HuH-7.5 (cell line): ENCODE data around the gene DDX1.
"Not testable (repeated sequence)": the region's sequence is repeated elsewhere in the genome, so short reads cannot be mapped to it uniquely, and the experiment has no call there.

Experiments
- DNase-seq: peaks from one replicate; pipeline ENCODE4 v3.0.0; 2011; ENCODE audit warnings: low spot score

DDX1 gene

GRCh38 chr2:15616850-15617777 lies 25.4 kb downstream of the DDX1 start:
- no peak for DNase-seq

- DNase-seq, result no peak
Measured at GRCh38 chr2:15617778-15618448, 26.2 kb downstream of the DDX1 start.

GRCh38 chr2:15618449-15618855 lies 26.8 kb downstream of the DDX1 start:
- no peak for DNase-seq

- no peak for DNase-seq
Measured at GRCh38 chr2:15619076-15619475, 27.4 kb downstream of the DDX1 start.

GRCh38 chr2:15619510-15619909 lies 27.8 kb downstream of the DDX1 start:
- DNase-seq, result no peak

- DNase-seq, result no peak
Measured at GRCh38 chr2:15619938-15620337, 28.3 kb downstream of the DDX1 start.

- no peak for DNase-seq
Measured at GRCh38 chr2:15620340-15620739, 28.7 kb downstream of the DDX1 start.

- DNase-seq, result no peak
Measured at GRCh38 chr2:15620857-15621471, 29.3 kb downstream of the DDX1 start.

- not testable (repeated sequence) for DNase-seq
Measured at GRCh38 chr2:15621472-15621870, 29.8 kb downstream of the DDX1 start.

GRCh38 chr2:15622214-15622613 lies 30.5 kb downstream of the DDX1 start:
- no peak for DNase-seq

- DNase-seq, result no peak
Measured at GRCh38 chr2:15622614-15623480, 31.2 kb downstream of the DDX1 start.

- DNase-seq, result no peak
Measured at GRCh38 chr2:15623481-15623796, 31.8 kb downstream of the DDX1 start.

- no peak for DNase-seq
Measured at GRCh38 chr2:15623898-15624541, 32.4 kb downstream of the DDX1 start.

GRCh38 chr2:15624903-15625302 lies 33.2 kb downstream of the DDX1 start:
- no peak for DNase-seq

- DNase-seq, result no peak
Measured at GRCh38 chr2:15625344-15626036, 33.8 kb downstream of the DDX1 start.

- no peak for DNase-seq
Measured at GRCh38 chr2:15626126-15626525, 34.5 kb downstream of the DDX1 start.

GRCh38 chr2:15626967-15627366 lies 35.3 kb downstream of the DDX1 start:
- no peak for DNase-seq

- no peak for DNase-seq
Measured at GRCh38 chr2:15627817-15628684, 36.4 kb downstream of the DDX1 start.

GRCh38 chr2:15628899-15629855 lies 37.5 kb downstream of the DDX1 start:
- DNase-seq, result no peak
